Occipital lobe (tissue), 1 donor: ENCODE measurements around the gene POU4F3. TPM values are rescaled to one million over a fixed set of nuclear protein-coding genes. Genes with fewer than 3 reads are reported as not detected.

Experiments used
- total RNA-seq: library from RNA; depleted of rRNA; stranded (reverse); fragments of >200 nt; gene quantifications from one replicate; pipeline ENCODE4 v1.2.3, GENCODE V29; 2014

POU4F3 gene
- total RNA-seq, 1 donor from 2014 or later: not detected

Other genes with a start within 250 kb of the POU4F3 start
- gene PLAC8L1, start 233.3 kb upstream of the POU4F3 start, total RNA-seq: not detected
- 151 TPM for gene LARS1, start 156.2 kb upstream of the POU4F3 start, total RNA-seq
- gene RBM27, start 135.2 kb upstream of the POU4F3 start, total RNA-seq: 39.9 TPM
- 82.4 TPM for gene TCERG1, start 108.5 kb downstream of the POU4F3 start, total RNA-seq
- gene GPR151, start 177.4 kb downstream of the POU4F3 start, total RNA-seq: 0.31 TPM